MM.1S (cell line): Measurements from ENCODE around the gene EPN2.

Experiments used
- DNase-seq: peaks from one replicate; pipeline ENCODE4 v3.0.0-alpha.2; 2015
- H2AFZ ChIP-seq: fragments of 300-600 bp; sonication (generic); 2 replicates; pipeline ENCODE4 v1.6.0; 2016; ENCODE audit warnings: antibody characterized with exemption, low read length
- H3F3A ChIP-seq: fragments of 300-600 bp; sonication (generic); 2 replicates; pipeline ENCODE4 v1.6.1; 2016; ENCODE audit warnings: mild to moderate bottlenecking, antibody characterized with exemption, low read length, moderate library complexity, mixed read lengths; ENCODE audit not compliant: insufficient read depth
- H3K27ac ChIP-seq: fragments of 300-600 bp; sonication (generic); 2 replicates; pipeline ENCODE4 v1.5.1; 2016; ENCODE audit warnings: mild to moderate bottlenecking, low read length
- H3K27me3 ChIP-seq: fragments of 300-600 bp; sonication (generic); replicated peaks from 2 replicates; pipeline ENCODE4 v1.6.0; 2016; ENCODE audit warnings: low read length; ENCODE audit not compliant: insufficient read depth
- H3K36me3 ChIP-seq: fragments of 300-600 bp; sonication (generic); replicated peaks from 2 replicates; pipeline ENCODE4 v1.6.1; 2016; ENCODE audit warnings: mild to moderate bottlenecking, low read length, mixed read lengths; ENCODE audit not compliant: insufficient read depth
- H3K4me1 ChIP-seq: fragments of 300-600 bp; sonication (generic); 2 replicates; pipeline ENCODE4 v1.6.1; 2016; ENCODE audit warnings: low read length, mixed read lengths
- H3K4me2 ChIP-seq: fragments of 300-600 bp; sonication (generic); 2 replicates; pipeline ENCODE4 v1.6.0; 2016; ENCODE audit warnings: low read depth, low read length
- H3K4me3 ChIP-seq: fragments of 300-600 bp; sonication (generic); 2 replicates; pipeline ENCODE4 v1.5.1; 2016; ENCODE audit warnings: low read length, mixed read lengths
- H3K79me2 ChIP-seq: fragments of 300-600 bp; sonication (generic); 2 replicates; pipeline ENCODE4 v1.6.1; 2016; ENCODE audit warnings: mixed run types, low read length, mixed read lengths
- H3K9ac ChIP-seq: fragments of 300-600 bp; sonication (generic); 2 replicates; pipeline ENCODE4 v1.6.1; 2016; ENCODE audit warnings: low read length, mixed read lengths
- H3K9me2 ChIP-seq: fragments of 300-600 bp; sonication (generic); replicated peaks from 2 replicates; pipeline ENCODE4 v1.6.1; 2016; ENCODE audit warnings: mild to moderate bottlenecking, low read length, mixed read lengths; ENCODE audit not compliant: insufficient read depth
- H3K9me3 ChIP-seq: fragments of 300-600 bp; sonication (generic); replicated peaks from 2 replicates; pipeline ENCODE4 v1.6.1; 2016; ENCODE audit warnings: mild to moderate bottlenecking, low read length, mixed read lengths; ENCODE audit not compliant: insufficient read depth
- H4K20me1 ChIP-seq: fragments of 300-600 bp; sonication (generic); 2 replicates; pipeline ENCODE4 v1.6.1; 2016; ENCODE audit warnings: mild to moderate bottlenecking, low read length, moderate library complexity, mixed read lengths; ENCODE audit not compliant: insufficient read depth
- CTCF ChIP-seq: fragments of 300-600 bp; sonication (generic); IDR thresholded peaks from 2 replicates; pipeline ENCODE4 v1.5.1; 2016; ENCODE audit warnings: antibody characterized with exemption, low read length, mixed read lengths
- EZH2 ChIP-seq: fragments of 300-600 bp; sonication (generic); optimal IDR thresholded peaks from 2 replicates; pipeline ENCODE3; 2017; ENCODE audit warnings: low read depth, mild to moderate bottlenecking, antibody characterized with exemption, low read length, mixed read lengths
- EZH2phosphoT487 ChIP-seq: fragments of 300-600 bp; sonication (generic); IDR thresholded peaks from 2 replicates; pipeline ENCODE4 v1.6.1; 2018; ENCODE audit warnings: antibody characterized with exemption, low read length

The EPN2 gene

GRCh38 chr17:19365833-19366636 is 128.9 kb downstream of the EPN2 start:
- no peaks in the 10 kb centered on the region for H3K36me3 ChIP-seq
- peaks cover 15% of the 10 kb centered on the region for H3K4me1 ChIP-seq
- H4K20me1 ChIP-seq: no peaks in the 10 kb centered on the region
- no peaks in the 10 kb centered on the region for H3K9me2 ChIP-seq
- H3K27ac ChIP-seq: no peak overlapping the region
- no peaks in the 10 kb centered on the region for H3F3A ChIP-seq
- no peaks in the 10 kb centered on the region for H3K79me2 ChIP-seq
- no peaks in the 10 kb centered on the region for H3K9me3 ChIP-seq
- DNase-seq: no peak
- H3K27me3 ChIP-seq: no peaks in the 10 kb centered on the region; the same call in 1 of the 2 replicates
- H3K4me3 ChIP-seq: no peak overlapping the region
- no peak overlapping the region for H3K4me2 ChIP-seq
- no peak overlapping the region for H3K9ac ChIP-seq
- TF ChIP-seq EZH2phosphoT487: no peak
- TF ChIP-seq EZH2: no peak
- TF ChIP-seq CTCF: no peak
- no peak overlapping the region for H2AFZ ChIP-seq

- Histone ChIP-seq H2AFZ (no peak overlapping the region), H3K36me3 (no peaks in the 10 kb centered on the region), H3K4me1 (peaks cover 15% of the 10 kb centered on the region), H3K4me3 (no peak overlapping the region), H3K9me3 (no peaks in the 10 kb centered on the region), H4K20me1 (no peaks in the 10 kb centered on the region), H3K79me2 (no peaks in the 10 kb centered on the region), H3K27ac (no peak overlapping the region), H3K4me2 (no peak overlapping the region), H3K27me3 (no peaks in the 10 kb centered on the region; the same call in 1 of the 2 replicates), H3F3A (no peaks in the 10 kb centered on the region), H3K9me2 (no peaks in the 10 kb centered on the region), H3K9ac (no peak overlapping the region)
- TF ChIP-seq EZH2phosphoT487 (no peak), EZH2 (no peak), CTCF (no peak)
- DNase-seq: no peak
Observed at GRCh38 chr17:19366637-19366972, 129.4 kb downstream of the EPN2 start.

GRCh38 chr17:19368229-19368628 is 131.1 kb downstream of the EPN2 start:
- no peak for TF ChIP-seq EZH2phosphoT487
- no peak for TF ChIP-seq CTCF
- TF ChIP-seq EZH2: no peak
- Histone ChIP-seq H3K9ac (no peak overlapping the region), H3K9me3 (no peaks in the 10 kb centered on the region), H3K9me2 (no peaks in the 10 kb centered on the region), H4K20me1 (no peaks in the 10 kb centered on the region), H2AFZ (no peak overlapping the region), H3F3A (no peaks in the 10 kb centered on the region), H3K36me3 (no peaks in the 10 kb centered on the region), H3K27ac (no peak overlapping the region), H3K4me2 (no peak overlapping the region), H3K79me2 (no peaks in the 10 kb centered on the region), H3K4me3 (no peak overlapping the region), H3K27me3 (no peaks in the 10 kb centered on the region; the same call in 1 of the 2 replicates), H3K4me1 (peaks cover 9% of the 10 kb centered on the region; the same call in 1 of the 2 replicates)
- no peak for DNase-seq
